HEK293T (cell line): ENCODE measurements around the gene KCNK7.

Experiments
- CTCF ChIA-PET: fragments of 350-600 bp; formaldehyde crosslinking; extraction: SDS; loops from one replicate; lab custom pipeline; 2021; ENCODE audit warnings: antibody characterized with exemption, inconsistent platforms; lab: Yijun Ruan, JAX
- POLR2A ChIA-PET: fragments of 350-600 bp; formaldehyde crosslinking; extraction: SDS; loops from one replicate; lab custom pipeline; 2020; ENCODE audit warnings: antibody characterized with exemption, inconsistent platforms; lab: Yijun Ruan, JAX
- DNase-seq: peaks from one replicate; pipeline ENCODE4 v3.0.0; 2012; ENCODE audit warnings: mixed read lengths; ENCODE audit errors: extremely low spot score
- ARNT ChIP-seq: fragments of 450-650 bp; IDR thresholded peaks from 2 replicates; pipeline ENCODE4 v1.6.1; 2017; ENCODE audit warnings: mild to moderate bottlenecking
- BHLHE40 ChIP-seq: fragments of 450-650 bp; IDR thresholded peaks from 2 replicates; pipeline ENCODE4 v1.6.1; 2016; ENCODE audit warnings: mild to moderate bottlenecking, moderate library complexity, borderline replicate concordance
- CTBP1 ChIP-seq: fragments of 450-650 bp; IDR thresholded peaks from 2 replicates; pipeline ENCODE4 v1.6.1; 2016; ENCODE audit warnings: borderline replicate concordance
- ELF4 ChIP-seq: fragments of 450-650 bp; IDR thresholded peaks from 2 replicates; pipeline ENCODE4 v1.6.1; 2017; ENCODE audit warnings: antibody characterized with exemption
- FOXA1 ChIP-seq: fragments of 450-650 bp; IDR thresholded peaks from 2 replicates; pipeline ENCODE4 v1.6.1; 2016; ENCODE audit warnings: mild to moderate bottlenecking
- FOXK2 ChIP-seq: fragments of 450-650 bp; IDR thresholded peaks from 2 replicates; pipeline ENCODE4 v1.6.1; 2016; ENCODE audit warnings: mild to moderate bottlenecking
- FOXM1 ChIP-seq: fragments of 450-650 bp; IDR thresholded peaks from 2 replicates; pipeline ENCODE4 v1.6.1; 2017; ENCODE audit warnings: mild to moderate bottlenecking, borderline replicate concordance
- HDGF ChIP-seq: fragments of 450-650 bp; IDR thresholded peaks from 2 replicates; pipeline ENCODE4 v1.6.1; 2017; ENCODE audit warnings: antibody characterized with exemption, borderline replicate concordance
- L3MBTL2 ChIP-seq: fragments of 450-650 bp; conservative IDR thresholded peaks from 2 replicates; pipeline ENCODE4 v1.6.1; 2016; ENCODE audit warnings: mild to moderate bottlenecking
- LEF1 ChIP-seq: fragments of 450-650 bp; IDR thresholded peaks from 2 replicates; pipeline ENCODE4 v1.6.1; 2017; ENCODE audit warnings: mild to moderate bottlenecking, borderline replicate concordance
- NFRKB ChIP-seq: fragments of 450-650 bp; IDR thresholded peaks from 2 replicates; pipeline ENCODE4 v1.6.1; 2016; ENCODE audit warnings: mild to moderate bottlenecking, moderate library complexity
- PKNOX1 ChIP-seq: fragments of 450-650 bp; IDR thresholded peaks from 2 replicates; pipeline ENCODE4 v1.6.1; 2016
- SP1 ChIP-seq: fragments of 450-650 bp; IDR thresholded peaks from 2 replicates; pipeline ENCODE4 v1.6.1; 2017
- SUZ12 ChIP-seq: fragments of 450-650 bp; IDR thresholded peaks from 2 replicates; pipeline ENCODE4 v1.6.1; 2016; ENCODE audit warnings: mild to moderate bottlenecking
- TARDBP ChIP-seq: fragments of 450-650 bp; IDR thresholded peaks from 2 replicates; pipeline ENCODE4 v1.6.1; 2016
- ZNF384 ChIP-seq: fragments of 450-650 bp; IDR thresholded peaks from 2 replicates; pipeline ENCODE4 v1.6.1; 2016

The KCNK7 gene

GRCh38 chr11:65578667-65579066 is 16.9 kb downstream of the KCNK7 start:
- ChIA-PET POLR2A (interaction anchor here (0.7 kb wide), 1 partner anchor 13 kb away, joined by 3 read pairs; no protein-coding TSS in a partner anchor), CTCF (no interaction called here)
- TF ChIP-seq BHLHE40: no peak
- TF ChIP-seq HDGF: no peak
- no peak for TF ChIP-seq ARNT
- TF ChIP-seq FOXK2: no peak
- TF ChIP-seq SP1: no peak
- no peak for TF ChIP-seq CTBP1
- no peak for TF ChIP-seq SUZ12
- TF ChIP-seq L3MBTL2: no peak
- TF ChIP-seq ZNF384: no peak
- TF ChIP-seq NFRKB: no peak
- TF ChIP-seq LEF1: no peak
- TF ChIP-seq ELF4: no peak
- TF ChIP-seq FOXM1: no peak
- TF ChIP-seq PKNOX1: no peak
- TF ChIP-seq TARDBP: no peak
- no peak for TF ChIP-seq FOXA1
- DNase-seq: no peak

DNA sequence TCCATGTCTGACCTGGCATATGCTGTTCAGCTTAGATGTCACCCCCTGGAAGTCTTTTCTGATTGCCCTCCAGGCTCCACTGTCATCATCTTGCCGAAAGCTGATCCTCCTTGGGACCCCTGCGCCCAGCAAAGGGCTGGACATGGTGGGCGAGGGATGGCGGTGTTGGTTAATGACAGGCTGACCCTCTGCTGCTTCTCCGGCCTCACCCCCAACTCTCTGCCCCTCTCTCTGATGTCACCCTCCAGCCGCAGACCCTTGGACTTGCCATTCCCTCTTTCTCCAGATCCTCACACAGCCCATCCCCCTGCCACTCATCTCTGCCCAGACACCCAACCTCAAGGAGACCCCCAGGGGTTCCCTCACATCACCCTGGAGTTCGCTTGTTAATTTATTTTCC is 17.5 kb downstream of the KCNK7 start:
- no peak for DNase-seq
- CTCF ChIA-PET: interaction anchor here (1.3 kb wide), 1 partner anchor 10 kb away, joined by 3 read pairs; no protein-coding TSS in a partner anchor
- POLR2A ChIA-PET: interaction anchor here (0.7 to 1.2 kb wide), 3 partner anchors 8 to 37 kb away, joined by 3 to 4 read pairs (median 4); partner anchors contain the start of genes MAP3K11 and PCNX3
- TF ChIP-seq L3MBTL2 (no peak), HDGF (no peak), SP1 (no peak), BHLHE40 (no peak), TARDBP (no peak), ELF4 (no peak), PKNOX1 (no peak), FOXK2 (no peak), SUZ12 (no peak), FOXA1 (no peak), LEF1 (no peak), ZNF384 (no peak)

GRCh38 chr11:65577756-65578109 is 17.9 kb downstream of the KCNK7 start:
- ChIA-PET CTCF (interaction anchor here (1.2 to 1.3 kb wide), 2 partner anchors 10 to 37 kb away, joined by 3 to 5 read pairs; no protein-coding TSS in a partner anchor), POLR2A (interaction anchor here (0.7 to 1.2 kb wide), 3 partner anchors 9 to 37 kb away, joined by 3 to 4 read pairs (median 4); partner anchors contain the start of genes MAP3K11 and PCNX3)
- no peak for TF ChIP-seq NFRKB
- TF ChIP-seq FOXA1: no peak
- TF ChIP-seq LEF1: no peak
- no peak for TF ChIP-seq SP1
- no peak for TF ChIP-seq ZNF384
- DNase-seq: no peak

DNA sequence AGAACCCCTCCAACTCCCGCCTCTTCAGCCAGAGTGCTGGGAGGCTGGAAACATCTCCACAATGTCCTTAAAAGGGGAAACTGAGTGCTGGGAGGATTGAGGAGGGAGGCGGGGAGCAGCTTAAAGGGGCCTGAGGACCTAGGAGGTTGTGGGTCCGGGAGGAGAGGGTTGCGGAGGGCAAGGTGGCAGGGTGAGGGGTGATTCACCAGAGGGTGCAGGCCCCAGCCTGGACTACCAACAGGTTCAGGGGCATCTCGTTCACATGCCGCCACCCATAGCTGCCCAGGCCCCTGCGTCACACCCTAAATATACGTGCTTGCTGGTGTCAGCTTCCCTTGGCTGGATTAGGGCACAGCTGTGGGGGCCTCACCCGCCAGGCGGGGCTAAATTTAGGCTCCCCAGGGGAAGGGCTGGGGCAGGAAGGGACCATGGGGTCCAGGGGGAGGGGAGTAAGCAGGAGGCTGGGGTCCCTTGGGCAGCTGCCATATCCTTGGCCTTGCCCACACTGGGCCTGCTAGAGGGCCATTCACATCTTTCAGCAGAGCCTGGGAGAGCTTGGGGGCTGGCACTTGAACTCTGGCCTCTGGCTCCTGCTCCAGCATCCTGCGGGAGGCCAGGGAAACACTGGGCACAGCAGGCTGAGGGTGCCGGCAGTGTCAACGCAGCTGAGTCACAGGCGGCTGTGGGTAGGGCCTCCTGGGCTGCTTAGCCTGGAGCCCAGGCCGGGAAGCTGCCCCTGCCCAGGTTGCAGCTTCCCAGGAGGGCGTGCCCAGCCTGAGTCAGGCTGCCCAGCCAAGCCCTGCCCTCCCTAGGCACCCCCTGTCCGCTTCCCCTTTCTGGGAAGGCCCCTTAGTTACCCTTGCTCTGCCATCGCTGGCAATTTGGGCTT is 18.5 kb downstream of the KCNK7 start:
- ChIA-PET CTCF (interaction anchor here (1.2 to 1.3 kb wide), 3 partner anchors 11 to 36 kb away, joined by 3 to 5 read pairs (median 3); no protein-coding TSS in a partner anchor), POLR2A (interaction anchor here (0.9 to 1.9 kb wide), 5 partner anchors 9 to 38 kb away, joined by 4 to 5 read pairs (median 4); partner anchors contain the start of genes MAP3K11 and PCNX3)
- TF ChIP-seq SP1 (no peak), FOXM1 (no peak), SUZ12 (no peak), ARNT (no peak), CTBP1 (no peak), FOXA1 (no peak), LEF1 (no peak), HDGF (no peak), FOXK2 (no peak), TARDBP (no peak), BHLHE40 (no peak), PKNOX1 (no peak), L3MBTL2 (no peak), NFRKB (no peak), ELF4 (no peak), ZNF384 (no peak)
- no peak for DNase-seq

DNA sequence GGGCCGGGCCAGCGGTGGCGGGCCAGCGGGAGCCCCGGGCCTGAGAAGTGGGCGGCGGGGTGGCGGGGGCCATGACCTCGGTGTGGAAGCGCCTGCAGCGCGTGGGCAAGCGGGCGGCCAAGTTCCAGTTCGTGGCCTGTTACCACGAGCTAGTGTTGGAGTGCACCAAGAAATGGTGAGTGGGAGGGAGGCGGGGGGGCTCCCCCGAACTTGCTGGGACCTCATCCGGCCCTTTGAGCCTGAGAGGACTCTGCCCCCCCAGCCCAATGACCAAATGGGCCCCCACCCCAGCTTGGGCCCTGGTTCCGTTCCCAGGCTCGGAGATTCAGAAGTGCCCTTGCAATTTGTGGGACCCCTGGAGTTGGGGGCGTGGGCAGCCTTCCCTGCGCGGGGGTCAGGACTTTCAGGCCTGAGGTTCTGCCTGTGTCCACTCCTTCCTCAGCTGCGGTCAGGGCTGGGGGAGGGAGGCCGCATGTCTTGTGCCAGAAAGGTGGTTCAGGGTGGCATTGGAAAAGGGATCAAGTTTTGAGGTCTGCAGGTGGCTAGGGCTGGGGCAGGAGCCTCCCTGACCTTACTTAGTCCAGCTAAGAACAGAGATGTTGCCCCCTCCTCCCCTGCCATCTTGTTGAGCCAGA is 19.3 kb downstream of the KCNK7 start:
- DNase-seq: no peak
- ChIA-PET POLR2A (interaction anchor here (1.3 to 1.9 kb wide), 3 partner anchors 18 to 37 kb away, joined by 4 to 5 read pairs (median 5); no protein-coding TSS in a partner anchor), CTCF (interaction anchor here (1.2 kb wide), 2 partner anchors 17 to 36 kb away, joined by 3 to 5 read pairs; no protein-coding TSS in a partner anchor)
- TF ChIP-seq CTBP1: no peak
- no peak for TF ChIP-seq NFRKB
- no peak for TF ChIP-seq LEF1
- no peak for TF ChIP-seq ZNF384
- TF ChIP-seq ARNT: no peak
- no peak for TF ChIP-seq ELF4
- no peak for TF ChIP-seq L3MBTL2
- no peak for TF ChIP-seq TARDBP
- TF ChIP-seq FOXK2: no peak
- no peak for TF ChIP-seq PKNOX1
- TF ChIP-seq HDGF: no peak
- no peak for TF ChIP-seq SP1
- no peak for TF ChIP-seq FOXM1
- TF ChIP-seq BHLHE40: no peak
- TF ChIP-seq SUZ12: no peak
- no peak for TF ChIP-seq FOXA1
